Measurements from ENCODE around the gene PKNOX1.
"Not testable (repeated sequence)": the region's sequence is repeated elsewhere in the genome, so short reads cannot be mapped to it uniquely, and the experiment has no call there.

PKNOX1 gene

GRCh38 chr21:42983869-42984268, 9.5 kb downstream of the PKNOX1 start:
- no peak for DNase-seq (ENCODE audit: low spot score)

GRCh38 chr21:42986125-42986783, 11.9 kb downstream of the PKNOX1 start:
- DNase-seq (ENCODE audit: low spot score) = no peak

GRCh38 chr21:42988236-42988965, 14.0 kb downstream of the PKNOX1 start:
- no peak for DNase-seq (ENCODE audit: low spot score)

GRCh38 chr21:42989370-42989769, 15.0 kb downstream of the PKNOX1 start:
- DNase-seq (ENCODE audit: low spot score) = not testable (repeated sequence)

GRCh38 chr21:42989816-42990650, 15.7 kb downstream of the PKNOX1 start:
- no peak for DNase-seq (ENCODE audit: low spot score)

GRCh38 chr21:42991992-42992740, 17.8 kb downstream of the PKNOX1 start:
- peak; percentile 24 for DNase-seq (ENCODE audit: low spot score)

- no peak for DNase-seq (ENCODE audit: low spot score)
Observed at GRCh38 chr21:42993051-42993712, 18.8 kb downstream of the PKNOX1 start.

GRCh38 chr21:42997053-42997452, 22.7 kb downstream of the PKNOX1 start:
- DNase-seq (ENCODE audit: low spot score) = no peak

GRCh38 chr21:42997983-42998382, 23.6 kb downstream of the PKNOX1 start:
- not testable (repeated sequence) for DNase-seq (ENCODE audit: low spot score)

- not testable (repeated sequence) for DNase-seq (ENCODE audit: low spot score)
Observed at GRCh38 chr21:42999152-42999551, 24.8 kb downstream of the PKNOX1 start.

- not testable (repeated sequence) for DNase-seq (ENCODE audit: low spot score)
Observed at GRCh38 chr21:43000041-43000440, 25.7 kb downstream of the PKNOX1 start.

GRCh38 chr21:43001316-43001715, 27.0 kb downstream of the PKNOX1 start:
- DNase-seq (ENCODE audit: low spot score) = peak; percentile 20

- no peak for DNase-seq (ENCODE audit: low spot score)
Observed at GRCh38 chr21:43004926-43005325, 30.6 kb downstream of the PKNOX1 start.

- DNase-seq (ENCODE audit: low spot score) = no peak
Observed at GRCh38 chr21:43005635-43006034, 31.3 kb downstream of the PKNOX1 start.

GRCh38 chr21:43006051-43006873, 31.9 kb downstream of the PKNOX1 start:
- DNase-seq (ENCODE audit: low spot score) = not testable (repeated sequence)

- DNase-seq (ENCODE audit: low spot score) = no peak
Observed at GRCh38 chr21:43006874-43007208, 32.5 kb downstream of the PKNOX1 start.

GRCh38 chr21:43012596-43012995, 38.2 kb downstream of the PKNOX1 start:
- DNase-seq (ENCODE audit: low spot score) = no peak

GRCh38 chr21:43015906-43016540, 41.7 kb downstream of the PKNOX1 start:
- no peak for DNase-seq (ENCODE audit: low spot score)

GRCh38 chr21:43016728-43017127, 42.4 kb downstream of the PKNOX1 start:
- DNase-seq (ENCODE audit: low spot score) = no peak

- no peak for DNase-seq (ENCODE audit: low spot score)
Observed at GRCh38 chr21:43018519-43018918, 44.2 kb downstream of the PKNOX1 start.

Data from pons (tissue), 1 donor.